ENCODE data around the gene UQCRQ.

UQCRQ gene

GRCh38 chr5:132866342-132867045 is at the start of gene UQCRQ, which contains the start of gene GDF9:
Gene UQCRQ (plus strand): TSS chr5:132866642. CDS start chr5:132866882, 240 bp downstream.
Gene GDF9 (minus strand): TSS chr5:132866469. CDS start chr5:132864533, 1,936 bp downstream.
- DNase-seq (ENCODE audit: low read depth), result peak; percentile 84

- DNase-seq (ENCODE audit: low read depth), result no peak
Observed at GRCh38 chr5:132817011-132817410, 49.4 kb upstream of the UQCRQ start.

GRCh38 chr5:132819468-132819867 is 47.0 kb upstream of the UQCRQ start:
- DNase-seq (ENCODE audit: low read depth), result no peak

GRCh38 chr5:132820162-132820754 is 46.2 kb upstream of the UQCRQ start:
- DNase-seq (ENCODE audit: low read depth), result peak; percentile 80

GRCh38 chr5:132821350-132821749 is 45.1 kb upstream of the UQCRQ start:
- no peak for DNase-seq (ENCODE audit: low read depth)

GRCh38 chr5:132821791-132822190 is 44.7 kb upstream of the UQCRQ start:
- DNase-seq (ENCODE audit: low read depth), result no peak

GRCh38 chr5:132822650-132823480 is 43.6 kb upstream of the UQCRQ start:
- no peak for DNase-seq (ENCODE audit: low read depth)

GRCh38 chr5:132823481-132824050 is 42.9 kb upstream of the UQCRQ start:
- DNase-seq (ENCODE audit: low read depth), result no peak

GRCh38 chr5:132824426-132824825 is 42.0 kb upstream of the UQCRQ start:
- DNase-seq (ENCODE audit: low read depth), result no peak

- no peak for DNase-seq (ENCODE audit: low read depth)
Observed at GRCh38 chr5:132825033-132825833, 41.2 kb upstream of the UQCRQ start.

GRCh38 chr5:132825834-132826391 is 40.5 kb upstream of the UQCRQ start:
- no peak for DNase-seq (ENCODE audit: low read depth)

- no peak for DNase-seq (ENCODE audit: low read depth)
Observed at GRCh38 chr5:132826424-132827082, 39.9 kb upstream of the UQCRQ start.

GRCh38 chr5:132827943-132828673 is 38.3 kb upstream of the UQCRQ start:
- DNase-seq (ENCODE audit: low read depth), result no peak

GRCh38 chr5:132828846-132829494 is 37.5 kb upstream of the UQCRQ start:
- DNase-seq (ENCODE audit: low read depth), result no peak

GRCh38 chr5:132829742-132830435 is 36.6 kb upstream of the UQCRQ start:
- DNase-seq (ENCODE audit: low read depth), result peak; percentile 41

- DNase-seq (ENCODE audit: low read depth), result no peak
Observed at GRCh38 chr5:132830436-132831094, 35.9 kb upstream of the UQCRQ start, which contains the start of gene SHROOM1. Gene SHROOM1 (minus strand): TSS chr5:132830647. CDS start chr5:132826140, 4,507 bp downstream.

GRCh38 chr5:132831095-132831860 is 35.2 kb upstream of the UQCRQ start:
- DNase-seq (ENCODE audit: low read depth), result no peak
